ENCODE data around the gene LRRC3.

- TF ChIP-seq MAX (CRISPR knock-in tag; IDR thresholded peaks at IDR 0.05) (no peak), CTCF (IDR thresholded peaks at IDR 0.05) (no peak), USF2 (CRISPR knock-in tag; IDR thresholded peaks at IDR 0.05) (no peak), FOXP4 (CRISPR knock-in tag; IDR thresholded peaks at IDR 0.05) (no peak), ZNF263 (CRISPR knock-in tag; IDR thresholded peaks at IDR 0.05; ENCODE audit: low read depth) (no peak), FOXJ3 (CRISPR knock-in tag; IDR thresholded peaks at IDR 0.05; ENCODE audit: borderline replicate concordance) (no peak), SOX15 (CRISPR knock-in tag; IDR thresholded peaks at IDR 0.05) (no peak), SP1 (CRISPR knock-in tag; conservative IDR thresholded peaks at IDR 0.05) (no peak), SMAD3 (CRISPR knock-in tag; IDR thresholded peaks at IDR 0.05; ENCODE audit: borderline replicate concordance) (no peak), TCF7 (CRISPR knock-in tag; IDR thresholded peaks at IDR 0.05; ENCODE audit: low read depth) (no peak)
Observed at GRCh38 chr21:44425307-44425894, 29.9 kb upstream of the LRRC3 start.
